Ovary (tissue), 9 donors: ENCODE data around the gene IL17A. TPM values are rescaled to one million over a fixed set of nuclear protein-coding genes. Genes with fewer than 3 reads are reported as not detected.
"Not testable (repeated sequence)": the region's sequence is repeated elsewhere in the genome, so short reads cannot be mapped to it uniquely, and the experiment has no call there.

ENCODE experiments used
- DNase-seq, 5 donors: peaks; one replicate each; pipeline ENCODE4 v3.0.0-alpha.2; 2019 to 2020
- H3K27ac ChIP-seq, 2 donors: fragments of 200-600 bp; one replicate each; pipeline versions ENCODE4 v1.5.1 to v1.8.0; 2019 to 2022
- H3K27me3 ChIP-seq: fragments of 200-600 bp; one replicate; pipeline ENCODE4 v1.8.0; 2022
- H3K36me3 ChIP-seq: fragments of 200-600 bp; sonication (generic); one replicate; pipeline ENCODE4 v1.5.1; 2019
- H3K4me1 ChIP-seq: one replicate; pipeline ENCODE4 v1.8.1; 2013; ENCODE audit warnings: mild to moderate bottlenecking, moderate library complexity; ENCODE audit not compliant: insufficient read depth
- H3K4me3 ChIP-seq: fragments of 200-600 bp; sonication (generic); one replicate; pipeline ENCODE4 v1.5.1; 2017
- H3K9me3 ChIP-seq, 2 donors: fragments of 200-600 bp in 1 of 2; sonication (generic) in 1 of 2; one replicate each; pipeline versions ENCODE4 v1.5.1 to v1.8.1; 2013 to 2019; ENCODE audit warnings: mild to moderate bottlenecking in 1 of 2, moderate library complexity in 1 of 2
- EP300 ChIP-seq: sonication (generic); formaldehyde crosslinking; IDR thresholded peaks from one replicate; pipeline ENCODE4 v1.6.1; 2017; ENCODE audit warnings: antibody characterized with exemption
- POLR2A ChIP-seq: fragments of 450-650 bp; IDR thresholded peaks from one replicate; pipeline ENCODE4 v1.6.1; 2017; ENCODE audit warnings: antibody characterized with exemption, mild to moderate bottlenecking, moderate library complexity
- WGBS, 3 donors: extraction: QIAGEN DNeasy Blood & Tissue Kit in 1 of 3; methylation state at CpG; one replicate each; pipeline versions ENCODE4 v1.1.5 to v1.1.7; 2013 to 2017; 5-methylcytosine and 5-hydroxymethylcytosine counted together
- intact Hi-C, 4 donors: fragments of 100-400 bp; cut with DNase I; formaldehyde crosslinking; loops; one replicate each; pipeline versions ENCODE4 v1.11.0 to v1.15.1; 2022 to 2023
- polyA plus RNA-seq, 2 donors: library from polyadenylated mRNA; stranded (reverse); fragments of 200-250 nt in 1 of 2; fragments of 350-450 nt in 1 of 2; fragmentation: Illumina TruSeq in 1 of 2; extraction: RNeasy Lipid Tissue Mini Kit (QIAGEN cat#74804) in 1 of 2; gene quantifications; one replicate each; pipeline ENCODE4 v1.2.3, GENCODE V29; 2013 to 2014
- total RNA-seq, 7 donors: library from RNA; depleted of rRNA in 2 of 7; stranded (reverse); fragments of >200 nt in 2 of 7; fragmentation: NEBNext Ultra II Directional in 3 of 7; extraction: Animal tissue kit (Norgen Biotek cat#: 25700) in 3 of 7; gene quantifications; one replicate each; pipeline versions ENCODE4 v1.1.0 to v1.2.4, GENCODE V29; 2016 to 2023
- TF ChIP-seq, protein P1 (sequence below), 3 donors: fragments of 450-650 bp in 2 of 3; fragments of 200-600 bp in 1 of 3; IDR thresholded peaks; one replicate each; pipeline versions ENCODE4 v1.5.1 to v1.8.0; 2016 to 2022; ENCODE audit warnings: antibody characterized with exemption in 3 of 3, mild to moderate bottlenecking in 1 of 3
- donor health status: DM: no; HTN: no; CAD: no; lungs with moderate emphysema.
- donor health status: DM: no; HTN: no; CAD: no.
- donor health status: Bipolar disorder and iron deficiency.
- donor health status: DM: yes; HTN: yes; CAD: no.
- donor health status: DM: no; HTN: no; CAD: no.
- donor health status: DM: yes; HTN: yes; CAD: no.

The IL17A gene
- total and polyA plus RNA-seq, 9 donors: not detected

DNA sequence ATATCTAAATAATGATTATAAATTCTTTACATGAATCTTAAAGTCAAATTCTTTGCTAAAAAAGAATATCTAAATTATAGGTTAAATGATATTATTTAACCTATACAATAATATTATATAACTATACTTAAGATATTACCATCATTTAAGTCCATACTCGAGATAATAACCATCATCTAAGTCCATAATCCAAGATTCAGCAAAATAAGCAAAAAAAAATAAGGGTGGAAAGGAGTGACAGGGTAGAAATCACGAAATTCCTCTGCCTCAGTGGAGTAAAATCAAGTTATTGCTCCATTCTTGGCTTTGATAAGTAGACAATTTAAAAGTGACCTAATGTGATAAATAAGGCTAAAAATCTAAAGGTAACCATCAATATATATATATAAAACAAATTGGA, 9.7 kb downstream of the IL17A start:
- Histone ChIP-seq H3K27ac (no peak overlapping the region), H3K36me3 (no peaks in the 10 kb centered on the region), H3K4me3 (no peak overlapping the region), H3K27me3 (no peaks in the 10 kb centered on the region), H3K4me1 (no peaks in the 10 kb centered on the region), H3K9me3 (no peaks in the 10 kb centered on the region)
- no peak for TF ChIP-seq POLR2A
- TF ChIP-seq EP300: no peak
- TF ChIP-seq, protein P1, sequence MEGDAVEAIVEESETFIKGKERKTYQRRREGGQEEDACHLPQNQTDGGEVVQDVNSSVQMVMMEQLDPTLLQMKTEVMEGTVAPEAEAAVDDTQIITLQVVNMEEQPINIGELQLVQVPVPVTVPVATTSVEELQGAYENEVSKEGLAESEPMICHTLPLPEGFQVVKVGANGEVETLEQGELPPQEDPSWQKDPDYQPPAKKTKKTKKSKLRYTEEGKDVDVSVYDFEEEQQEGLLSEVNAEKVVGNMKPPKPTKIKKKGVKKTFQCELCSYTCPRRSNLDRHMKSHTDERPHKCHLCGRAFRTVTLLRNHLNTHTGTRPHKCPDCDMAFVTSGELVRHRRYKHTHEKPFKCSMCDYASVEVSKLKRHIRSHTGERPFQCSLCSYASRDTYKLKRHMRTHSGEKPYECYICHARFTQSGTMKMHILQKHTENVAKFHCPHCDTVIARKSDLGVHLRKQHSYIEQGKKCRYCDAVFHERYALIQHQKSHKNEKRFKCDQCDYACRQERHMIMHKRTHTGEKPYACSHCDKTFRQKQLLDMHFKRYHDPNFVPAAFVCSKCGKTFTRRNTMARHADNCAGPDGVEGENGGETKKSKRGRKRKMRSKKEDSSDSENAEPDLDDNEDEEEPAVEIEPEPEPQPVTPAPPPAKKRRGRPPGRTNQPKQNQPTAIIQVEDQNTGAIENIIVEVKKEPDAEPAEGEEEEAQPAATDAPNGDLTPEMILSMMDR (IDR thresholded peaks at IDR 0.05): no peak
- intact Hi-C loops: no loop called here
- no peak for DNase-seq
- WGBS, 3 donors: 34 to 56% (median 36%) methylated on average over 2 of the region's 2 CpGs

DNA sequence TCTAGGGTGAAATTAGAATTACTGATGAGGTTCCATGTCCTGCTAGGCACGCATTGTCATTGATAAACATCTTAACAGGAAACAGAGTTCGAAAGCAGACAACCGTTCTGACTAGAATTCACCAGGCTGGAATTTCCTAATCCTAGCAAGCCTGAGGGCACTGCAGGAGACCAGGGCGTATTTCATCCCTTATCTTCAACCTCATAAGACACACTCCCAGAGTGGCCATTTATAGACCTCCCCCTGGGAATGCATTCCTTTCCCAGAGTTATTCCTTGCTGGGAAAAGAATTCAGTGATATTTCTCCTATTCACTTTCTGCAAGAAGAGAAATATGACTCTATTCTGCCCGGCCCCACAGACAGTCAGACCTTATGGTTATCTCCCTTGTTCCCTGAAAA, 13.9 kb downstream of the IL17A start:
- H3K9me3 ChIP-seq, H3K36me3 ChIP-seq, H3K4me1 ChIP-seq, H3K27ac ChIP-seq, H3K4me3 ChIP-seq, H3K27me3 ChIP-seq, DNase-seq, intact Hi-C loops: not testable (repeated sequence)
- WGBS, 3 donors: 43 to 55% (median 46%) methylated on average over 5 of the region's 5 CpGs

DNA sequence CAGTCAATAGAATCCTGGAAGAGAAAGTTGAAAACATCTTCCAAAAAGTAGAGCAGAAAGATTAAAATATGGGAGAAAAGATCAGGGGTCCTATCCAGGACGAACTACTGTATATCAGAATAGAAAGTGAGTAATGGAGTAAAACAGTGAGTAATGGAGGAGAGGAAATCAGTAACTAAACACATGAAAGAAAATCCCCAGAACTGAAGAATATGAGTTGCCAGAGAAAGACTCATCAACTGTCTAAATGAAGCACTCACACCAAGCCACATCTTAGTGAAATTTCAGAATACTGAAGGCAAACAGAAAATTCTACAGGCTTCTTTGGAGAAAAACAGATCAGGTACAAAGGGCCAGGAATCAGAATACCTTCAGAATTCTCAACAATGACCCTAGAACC, 14.9 kb downstream of the IL17A start:
- Histone ChIP-seq H3K4me3 (no peak overlapping the region), H3K4me1 (no peaks in the 10 kb centered on the region), H3K27ac (no peak overlapping the region), H3K36me3 (no peaks in the 10 kb centered on the region), H3K27me3 (no peaks in the 10 kb centered on the region), H3K9me3 (peaks cover 0 to 4% of the 10 kb centered on the region in 2 donors)
- no peak for TF ChIP-seq EP300
- TF ChIP-seq, protein P1 (IDR thresholded peaks at IDR 0.05): no peak
- no peak for TF ChIP-seq POLR2A
- intact Hi-C loops: no loop called here
- no peak for DNase-seq
- 0 to 40% (median 0%) methylated on average over 1 of the region's 1 CpG for WGBS, 3 donors

DNA sequence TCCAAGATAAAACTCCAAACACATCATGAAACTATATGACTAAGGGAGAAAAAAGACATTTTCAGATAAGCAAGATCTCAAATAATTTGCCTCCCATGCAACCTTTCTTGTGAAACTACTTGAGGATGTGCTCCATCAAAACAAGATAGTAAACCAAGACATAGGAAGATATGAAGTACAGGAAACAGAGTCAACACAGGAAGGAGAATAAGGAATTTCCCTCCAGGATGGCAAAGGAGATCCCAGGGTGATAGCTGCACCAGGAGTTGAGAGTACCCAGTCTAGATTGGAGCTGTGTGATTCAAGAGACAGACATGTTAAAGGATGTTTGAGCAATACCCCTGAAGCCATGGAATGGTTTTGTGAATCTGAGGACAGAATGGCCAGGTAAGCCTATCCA, 15.3 kb downstream of the IL17A start:
- no peaks in the 10 kb centered on the region for H3K4me1 ChIP-seq
- TF ChIP-seq, protein P1 (IDR thresholded peaks at IDR 0.05): no peak
- no peak for TF ChIP-seq POLR2A
- TF ChIP-seq EP300: no peak

DNA sequence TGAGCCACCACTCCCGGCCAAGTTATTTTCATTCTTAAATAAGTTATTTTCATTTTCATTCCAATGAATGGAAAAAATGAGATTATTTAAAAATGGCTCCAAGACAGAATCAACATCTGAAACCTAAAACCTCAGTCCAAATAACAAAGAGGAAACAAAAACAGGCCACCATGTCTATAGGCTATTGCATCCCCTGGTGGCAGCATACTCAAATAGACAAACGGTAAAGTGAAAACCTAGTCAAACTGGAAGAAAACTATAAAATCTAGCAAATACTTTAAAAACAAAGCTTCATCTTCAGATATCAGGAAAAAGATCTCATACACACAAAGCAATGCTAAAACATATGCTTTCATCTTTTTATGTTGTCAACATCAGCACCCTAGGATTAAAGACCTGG, 20.9 kb downstream of the IL17A start:
- Histone ChIP-seq H3K27me3 (no peaks in the 10 kb centered on the region), H3K9me3 (no peaks in the 10 kb centered on the region), H3K27ac (no peak overlapping the region), H3K36me3 (no peaks in the 10 kb centered on the region), H3K4me3 (no peak overlapping the region), H3K4me1 (no peaks in the 10 kb centered on the region)
- no peak for TF ChIP-seq EP300
- TF ChIP-seq, protein P1 (IDR thresholded peaks at IDR 0.05): no peak
- TF ChIP-seq POLR2A: no peak
- no peak for DNase-seq
- WGBS, 3 donors: 84 to 88% (median 86%) methylated on average over 2 of the region's 2 CpGs
- intact Hi-C loops: no loop called here

More for the DNA sequence above, 15.3 kb downstream of the IL17A start:
- intact Hi-C loops: no loop called here
- Histone ChIP-seq H3K9me3 (peaks cover 0 to 4% of the 10 kb centered on the region in 2 donors), H3K4me3 (no peak overlapping the region), H3K36me3 (no peaks in the 10 kb centered on the region), H3K27ac (no peak overlapping the region), H3K27me3 (no peaks in the 10 kb centered on the region)
- DNase-seq: no peak
